ENCODE measurements around the gene GRB14.
"Not testable (repeated sequence)": the region's sequence is repeated elsewhere in the genome, so short reads cannot be mapped to it uniquely, and the experiment has no call there.

GRB14 gene

GRCh38 chr2:164495491-164496223 lies 125.6 kb downstream of the GRB14 start:
- DNase-seq (ENCODE audit: low read depth in 2 of 2) = peak; percentile 19 to 28

GRCh38 chr2:164485541-164485940 lies 135.7 kb downstream of the GRB14 start:
- DNase-seq (ENCODE audit: low read depth in 2 of 2) = no peak

GRCh38 chr2:164479460-164479859 lies 141.8 kb downstream of the GRB14 start:
- peak in 1 of 2 experiments; percentile 7 for DNase-seq (ENCODE audit: low read depth in 2 of 2)

- DNase-seq (ENCODE audit: low read depth in 2 of 2) = no peak
Measured at GRCh38 chr2:164478205-164478604, 143.1 kb downstream of the GRB14 start.

- no peak for DNase-seq (ENCODE audit: low read depth in 2 of 2)
Measured at GRCh38 chr2:164474873-164475272, 146.4 kb downstream of the GRB14 start.

GRCh38 chr2:164473021-164473420 lies 148.3 kb downstream of the GRB14 start:
- no peak for DNase-seq (ENCODE audit: low read depth in 2 of 2)

GRCh38 chr2:164465047-164465446 lies 156.2 kb downstream of the GRB14 start:
- not testable (repeated sequence) for DNase-seq (ENCODE audit: low read depth in 2 of 2)

- DNase-seq (ENCODE audit: low read depth in 2 of 2) = no peak
Measured at GRCh38 chr2:164464376-164464775, 156.9 kb downstream of the GRB14 start.

GRCh38 chr2:164458792-164459191 lies 162.5 kb downstream of the GRB14 start:
- no peak for DNase-seq (ENCODE audit: low read depth in 2 of 2)

- no peak for DNase-seq (ENCODE audit: low read depth in 2 of 2)
Measured at GRCh38 chr2:164457271-164457670, 164.0 kb downstream of the GRB14 start.

- no peak for DNase-seq (ENCODE audit: low read depth in 2 of 2)
Measured at GRCh38 chr2:164456619-164457018, 164.7 kb downstream of the GRB14 start.

GRCh38 chr2:164453656-164454305 lies 167.5 kb downstream of the GRB14 start:
- no peak for DNase-seq (ENCODE audit: low read depth in 2 of 2)

GRCh38 chr2:164450278-164450677 lies 171.0 kb downstream of the GRB14 start:
- DNase-seq (ENCODE audit: low read depth in 2 of 2) = no peak

- DNase-seq (ENCODE audit: low read depth in 2 of 2) = no peak
Measured at GRCh38 chr2:164449706-164450105, 171.6 kb downstream of the GRB14 start.

- DNase-seq (ENCODE audit: low read depth in 2 of 2) = no peak
Measured at GRCh38 chr2:164447660-164448059, 173.6 kb downstream of the GRB14 start.
